ENCODE data around the gene ACBD4. TPM values are rescaled to one million over a fixed set of nuclear protein-coding genes. Genes with fewer than 3 reads are reported as not detected.
A peak's percentile ranks its signal among the peaks of the same experiment; 100 is the strongest.

ACBD4 gene
- total RNA-seq, 1 experiment from 2014 or later: 9.7 TPM

- no peak for TF ChIP-seq CTCF (conservative IDR thresholded peaks at IDR 0.05)
- no peak overlapping the region for H2BK5ac ChIP-seq (ENCODE audit: insufficient read length, low read length)
- H2AK5ac ChIP-seq (ENCODE audit: insufficient read length, low read length): no peak overlapping the region
Measured at GRCh38 chr17:45138911-45139532, 3.5 kb downstream of the ACBD4 start.

More at GRCh38 chr17:45138911-45139532, 3.5 kb downstream of the ACBD4 start:
- H2AFZ ChIP-seq (ENCODE audit: low read length): no peak overlapping the region
- H3K56ac ChIP-seq (ENCODE audit: insufficient read length, low read depth, low read length): no peak overlapping the region
- Mint-ChIP-seq H3K4me1 (peaks cover 17 to 28% of the 10 kb centered on the region in 2 experiments), H3K9me3 (peaks cover 2 to 3% of the 10 kb centered on the region in 2 experiments; a peak in 4 of 5 replicates), H3K4me3 (no peak overlapping the region), H3K27ac (no peak overlapping the region), H3K36me3 (ENCODE audit: insufficient read depth in 1 of 3, low read depth in 3 of 3) (peaks cover 3 to 6% (median 4%) of the 10 kb centered on the region in 3 experiments; a peak in 5 of 7 replicates), H3K27me3 (ENCODE audit: low read depth) (peaks cover 3% of the 10 kb centered on the region; the same call in 1 of the 2 replicates)
- no peak overlapping the region for H3K4ac ChIP-seq (ENCODE audit: low read depth, low read length)
- no peak overlapping the region for H4K91ac ChIP-seq (ENCODE audit: insufficient read length, low read depth, low read length)
- H3K9me3 ChIP-seq (ENCODE audit: control insufficient read depth, low read depth, low read length): no peaks in the 10 kb centered on the region
- no peak overlapping the region for H2BK20ac ChIP-seq (ENCODE audit: low read depth, low read length, poor library complexity, severe bottlenecking)
- no peaks in the 10 kb centered on the region for H3K4me1 ChIP-seq (ENCODE audit: insufficient read depth, low read length)
- no peak overlapping the region for H3K4me2 ChIP-seq (ENCODE audit: insufficient read depth, insufficient read length, low read length)
- no peak overlapping the region for H3K18ac ChIP-seq (ENCODE audit: insufficient read length, low read depth, low read length)
- H4K20me1 ChIP-seq (ENCODE audit: control insufficient read depth, insufficient read depth, insufficient read length): no peaks in the 10 kb centered on the region
- no peaks in the 10 kb centered on the region for H3K79me2 ChIP-seq (ENCODE audit: insufficient read depth, low read length)
- no peak overlapping the region for H2BK15ac ChIP-seq (ENCODE audit: low read depth, low read length)
- no peak overlapping the region for H2BK12ac ChIP-seq (ENCODE audit: insufficient read length, low read depth, low read length)
- no peak overlapping the region for H4K5ac ChIP-seq (ENCODE audit: insufficient read length, low read depth, low read length)
- H2BK120ac ChIP-seq (ENCODE audit: low read depth, low read length, poor library complexity, severe bottlenecking): no peak overlapping the region
- H3K27me3 ChIP-seq (ENCODE audit: insufficient read depth, low read length): no peaks in the 10 kb centered on the region
- H3T11ph ChIP-seq (ENCODE audit: low read length): no peak overlapping the region
- peak; percentile 41 for DNase-seq
- peaks cover 12% of the 10 kb centered on the region for H3K23me2 ChIP-seq (ENCODE audit: insufficient read length, low read depth, low read length, poor library complexity, severe bottlenecking)
- no peak overlapping the region for H3K14ac ChIP-seq (ENCODE audit: insufficient read depth, low read length)
- no CpG with 5 or more reads among the region's 14 CpGs for WGBS (ENCODE audit: extremely low coverage, insufficient read length, low lambda C conversion rate)
- no peak overlapping the region for H3K23ac ChIP-seq (ENCODE audit: insufficient read length, low read depth, low read length)
- no peak overlapping the region for H4K8ac ChIP-seq (replicated peaks; ENCODE audit: insufficient read length, low read depth, low read length)
- H3K27ac ChIP-seq (ENCODE audit: insufficient read length, low read depth, low read length): no peak overlapping the region
- no peak overlapping the region for H3K9ac ChIP-seq (ENCODE audit: extremely low read depth, insufficient read length, low read length)
- H3K79me1 ChIP-seq (ENCODE audit: insufficient read depth, low read depth, low read length, poor library complexity, severe bottlenecking): no peaks in the 10 kb centered on the region

All from H9 (cell line).